ENCODE measurements around the gene RPLP2. TPM values are rescaled to one million over a fixed set of nuclear protein-coding genes. Genes with fewer than 3 reads are reported as not detected.

RPLP2 gene
- polyA plus RNA-seq, 1 experiment = 1,199 TPM

GRCh38 chr11:766106-766935 is 43.4 kb upstream of the RPLP2 start:
- CTCF ChIA-PET = interaction anchor here (0.7 to 1.7 kb wide), 6 partner anchors 9 to 71 kb away, joined by 3 to 8 read pairs (median 5); partner anchors contain the start of genes TALDO1 and TMEM80
- no peak for DNase-seq (ENCODE audit: low read depth)
- POLR2A ChIA-PET = no interaction called here
- Histone ChIP-seq H3K4me3 (ENCODE audit: low read depth, low read length) (no peak overlapping the region), H3K27me3 (ENCODE audit: control insufficient read depth, insufficient read depth, low read length) (no peaks in the 10 kb centered on the region), H3K36me3 (ENCODE audit: control insufficient read depth, insufficient read depth, low read length) (peaks cover 35% of the 10 kb centered on the region)
- no peak for TF ChIP-seq CTCF (IDR thresholded peaks at IDR 0.05; ENCODE audit: insufficient read depth, low read depth, low read length)

- ChIA-PET POLR2A (no interaction called here), CTCF (interaction anchor here (1.4 to 1.5 kb wide), 2 partner anchors 17 to 20 kb away, joined by 6 to 8 read pairs; partner anchors contain the start of gene TALDO1)
- Histone ChIP-seq H3K36me3 (ENCODE audit: control insufficient read depth, insufficient read depth, low read length) (peaks cover 37% of the 10 kb centered on the region), H3K4me3 (ENCODE audit: low read depth, low read length) (no peak overlapping the region), H3K27me3 (ENCODE audit: control insufficient read depth, insufficient read depth, low read length) (no peaks in the 10 kb centered on the region)
- no peak for TF ChIP-seq CTCF (IDR thresholded peaks at IDR 0.05; ENCODE audit: insufficient read depth, low read depth, low read length)
- no peak for DNase-seq (ENCODE audit: low read depth)
Observed at GRCh38 chr11:766936-767210, 42.9 kb upstream of the RPLP2 start.

DNA sequence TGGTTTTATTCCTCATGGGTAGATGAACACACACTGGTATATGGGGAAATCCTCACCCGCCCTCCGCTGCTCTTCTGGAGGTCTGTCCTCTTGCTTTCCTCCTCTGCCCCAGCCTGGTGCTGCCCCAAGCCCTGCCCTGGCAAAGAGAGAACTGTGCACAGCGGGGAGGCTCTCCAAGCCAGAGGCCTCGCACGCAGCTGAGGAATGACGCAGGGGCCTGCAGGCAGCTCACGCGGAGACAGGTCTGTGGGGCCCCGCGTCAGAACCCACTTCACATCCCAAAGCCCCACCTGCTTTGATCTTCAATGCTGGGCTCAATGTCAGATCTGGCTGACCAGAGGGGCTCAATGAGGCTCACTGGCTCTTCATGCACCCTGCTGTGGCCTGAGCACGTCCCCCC is 42.5 kb upstream of the RPLP2 start:
- Histone ChIP-seq H3K4me3 (ENCODE audit: low read depth, low read length) (no peak overlapping the region), H3K27me3 (ENCODE audit: control insufficient read depth, insufficient read depth, low read length) (no peaks in the 10 kb centered on the region), H3K36me3 (ENCODE audit: control insufficient read depth, insufficient read depth, low read length) (peaks cover 39% of the 10 kb centered on the region)
- DNase-seq (ENCODE audit: low read depth) = no peak
- CTCF ChIA-PET = no interaction called here
- TF ChIP-seq CTCF (IDR thresholded peaks at IDR 0.05; ENCODE audit: insufficient read depth, low read depth, low read length) = no peak
- POLR2A ChIA-PET = interaction anchor here (0.7 kb wide), 1 partner anchor 320 kb away, joined by 4 read pairs; no protein-coding TSS in a partner anchor

- Histone ChIP-seq H3K4me3 (ENCODE audit: low read depth, low read length) (no peak overlapping the region), H3K27me3 (ENCODE audit: control insufficient read depth, insufficient read depth, low read length) (no peaks in the 10 kb centered on the region), H3K36me3 (ENCODE audit: control insufficient read depth, insufficient read depth, low read length) (peaks cover 40% of the 10 kb centered on the region)
- ChIA-PET POLR2A (no interaction called here), CTCF (no interaction called here)
- DNase-seq (ENCODE audit: low read depth) = no peak
- no peak for TF ChIP-seq CTCF (IDR thresholded peaks at IDR 0.05; ENCODE audit: insufficient read depth, low read depth, low read length)
Observed at GRCh38 chr11:769887-770641, 39.7 kb upstream of the RPLP2 start.

Data from BJ (cell line).